Jurkat, Clone E6-1 (cell line): ENCODE results near the gene PMF1.
"Not testable (repeated sequence)": the region's sequence is repeated elsewhere in the genome, so short reads cannot be mapped to it uniquely, and the experiment has no call there.

Source experiments
- DNase-seq: peaks from one replicate; pipeline ENCODE4 v3.0.0-alpha.2; 2011; ENCODE audit warnings: low read depth, low spot score
- H3K4me3 ChIP-seq: 2 replicates; pipeline ENCODE4 v1.5.1; 2011; ENCODE audit warnings: mild to moderate bottlenecking, low read length, control low read depth, moderate library complexity

The PMF1 gene

GRCh38 chr1:156194300-156194652 is 18.5 kb upstream of the PMF1 start:
- DNase-seq, result no peak
- H3K4me3 ChIP-seq, result peak overlapping the region; percentile 100

- DNase-seq, result no peak
- H3K4me3 ChIP-seq, result no peak overlapping the region
Measured at GRCh38 chr1:156195853-156196252, 17.0 kb upstream of the PMF1 start.

- DNase-seq, result no peak
- no peak overlapping the region for H3K4me3 ChIP-seq
Measured at GRCh38 chr1:156196445-156196844, 16.4 kb upstream of the PMF1 start.

GRCh38 chr1:156198831-156199349 is 13.9 kb upstream of the PMF1 start:
- peak; percentile 63 for DNase-seq
- peak overlapping the region; percentile 21 for H3K4me3 ChIP-seq

GRCh38 chr1:156200044-156200443 is 12.8 kb upstream of the PMF1 start:
- H3K4me3 ChIP-seq, result no peak overlapping the region
- DNase-seq, result no peak

GRCh38 chr1:156203331-156203730 is 9.5 kb upstream of the PMF1 start:
- DNase-seq, result no peak
- H3K4me3 ChIP-seq, result no peak overlapping the region

GRCh38 chr1:156204686-156205085 is 8.1 kb upstream of the PMF1 start:
- H3K4me3 ChIP-seq, result no peak overlapping the region
- DNase-seq, result no peak

GRCh38 chr1:156211243-156211642 is 1.6 kb upstream of the PMF1 start:
- no peak for DNase-seq
- no peak overlapping the region for H3K4me3 ChIP-seq

GRCh38 chr1:156212130-156212529 is 677 bp upstream of the PMF1 start:
- peak overlapping the region; percentile 87 for H3K4me3 ChIP-seq
- no peak for DNase-seq

GRCh38 chr1:156213644-156213966 is 798 bp downstream of the PMF1 start:
- DNase-seq, result no peak
- H3K4me3 ChIP-seq, result peak overlapping the region; percentile 87

- no peak for DNase-seq
Measured at GRCh38 chr1:156214024-156214748, 1.4 kb downstream of the PMF1 start.

GRCh38 chr1:156216361-156217086 is 3.7 kb downstream of the PMF1 start:
- not testable (repeated sequence) for H3K4me3 ChIP-seq, DNase-seq

More at GRCh38 chr1:156214024-156214748, 1.4 kb downstream of the PMF1 start:
- H3K4me3 ChIP-seq, result peak overlapping the region; percentile 87

GRCh38 chr1:156217871-156218270 is 5.1 kb downstream of the PMF1 start:
- H3K4me3 ChIP-seq, result no peak overlapping the region
- no peak for DNase-seq

GRCh38 chr1:156220226-156220625 is 7.4 kb downstream of the PMF1 start:
- no peak for DNase-seq
- no peak overlapping the region for H3K4me3 ChIP-seq

GRCh38 chr1:156221986-156222692 is 9.3 kb downstream of the PMF1 start:
- no peak overlapping the region for H3K4me3 ChIP-seq
- no peak for DNase-seq

GRCh38 chr1:156225677-156226014 is 12.8 kb downstream of the PMF1 start:
- H3K4me3 ChIP-seq, result no peak overlapping the region
- no peak for DNase-seq

- no peak for DNase-seq
- no peak overlapping the region for H3K4me3 ChIP-seq
Measured at GRCh38 chr1:156226116-156226538, 13.3 kb downstream of the PMF1 start.

- no peak overlapping the region for H3K4me3 ChIP-seq
- no peak for DNase-seq
Measured at GRCh38 chr1:156226782-156227181, 14.0 kb downstream of the PMF1 start.

GRCh38 chr1:156228501-156228900 is 15.7 kb downstream of the PMF1 start:
- DNase-seq, result no peak
- no peak overlapping the region for H3K4me3 ChIP-seq

- no peak for DNase-seq
Measured at GRCh38 chr1:156229809-156230472, 17.1 kb downstream of the PMF1 start.

More at GRCh38 chr1:156229809-156230472, 17.1 kb downstream of the PMF1 start:
- no peak overlapping the region for H3K4me3 ChIP-seq
